Panc1 (cell line): ENCODE results near the gene OR8K5. TPM values are rescaled to one million over a fixed set of nuclear protein-coding genes. Genes with fewer than 3 reads are reported as not detected.

Experiments used
- ATAC-seq: fragments of 200-7000 bp; cut with Tn5 transposase; 2 replicates; pipeline ENCODE4 v1.9.1; 2020; ENCODE audit warnings: mild to moderate bottlenecking, moderate library complexity
- BruUV-seq: library from RNA; stranded (reverse); fragments of 400-500 nt; replicated peaks from 2 replicates; lab custom pipeline; 2021; lab: Mats Ljungman, UMichigan
- CTCF ChIA-PET: fragments of 300-600 bp; sonication (Branson Sonifier 250); formaldehyde crosslinking; loops from one replicate; lab custom pipeline; 2022; ENCODE audit warnings: antibody characterized with exemption; lab: Charles Lee
- POLR2A ChIA-PET: fragments of 300-600 bp; sonication (Branson Sonifier 250); formaldehyde crosslinking; loops from one replicate; lab custom pipeline; 2022; ENCODE audit warnings: antibody characterized with exemption; lab: Charles Lee
- DNase-seq: peaks from one replicate; pipeline ENCODE4 v3.0.0-alpha.2; 2010; ENCODE audit warnings: low read depth, low spot score
- H3K27ac ChIP-seq: 2 replicates; pipeline ENCODE4 v1.5.1; 2011; ENCODE audit warnings: mild to moderate bottlenecking, low read length, inconsistent platforms
- H3K27me3 ChIP-seq: fragments of 200-500 bp; sonication (Bioruptor generic); 2 replicates; pipeline ENCODE4 v1.6.0; 2014; ENCODE audit warnings: low read length, inconsistent platforms; ENCODE audit not compliant: control insufficient read depth, insufficient read depth
- H3K36me3 ChIP-seq: fragments of 200-500 bp; sonication (Bioruptor generic); 2 replicates; pipeline ENCODE4 v1.5.1; 2014; ENCODE audit warnings: inconsistent platforms, mild to moderate bottlenecking, low read length, moderate library complexity; ENCODE audit not compliant: control insufficient read depth, insufficient read depth
- H3K4me1 ChIP-seq: 2 replicates; pipeline ENCODE4 v1.5.1; 2011; ENCODE audit warnings: inconsistent platforms, mild to moderate bottlenecking, low read length, moderate library complexity; ENCODE audit not compliant: control insufficient read depth, insufficient read depth
- H3K4me3 ChIP-seq, 2 experiments: 2 replicates each; pipeline ENCODE4 v1.5.1; 2011 to 2012; ENCODE audit warnings: low read depth in 2 of 2, low read length in 2 of 2, mild to moderate bottlenecking in 2 of 2, inconsistent platforms in 1 of 2, moderate library complexity in 1 of 2
- H3K9me3 ChIP-seq: fragments of 200-500 bp; sonication (Bioruptor generic); 2 replicates; pipeline ENCODE4 v1.5.1; 2014; ENCODE audit warnings: low read depth, mild to moderate bottlenecking, inconsistent platforms, low read length, moderate library complexity; ENCODE audit not compliant: control insufficient read depth, insufficient read depth
- CTCF ChIP-seq: fragments of 450-650 bp; IDR thresholded peaks from 2 replicates; pipeline ENCODE4 v1.5.1; 2017; ENCODE audit warnings: mild to moderate bottlenecking
- POLR2AphosphoS5 ChIP-seq: IDR thresholded peaks from 2 replicates; pipeline ENCODE4 v1.6.1; 2012; ENCODE audit warnings: mild to moderate bottlenecking, low read depth, low read length, moderate library complexity
- REST ChIP-seq, 2 experiments: IDR thresholded peaks; 2 replicates each; pipeline ENCODE4 v1.6.1; 2011 to 2012; ENCODE audit warnings: low read depth in 2 of 2, control low read depth in 1 of 2, low read length in 1 of 2, mild to moderate bottlenecking in 1 of 2, moderate library complexity in 1 of 2; ENCODE audit not compliant: insufficient read depth in 1 of 2
- SIN3A ChIP-seq: IDR thresholded peaks from 2 replicates; pipeline ENCODE4 v1.6.1; 2012; ENCODE audit warnings: low read depth, mild to moderate bottlenecking, low read length, moderate library complexity, borderline replicate concordance; ENCODE audit not compliant: insufficient read depth
- TCF7L2 ChIP-seq: IDR thresholded peaks from 2 replicates; pipeline ENCODE4 v1.6.1; 2011; ENCODE audit warnings: mild to moderate bottlenecking, low read depth, low read length, inconsistent platforms
- in situ Hi-C: cut with HindIII; loops from 2 replicates; pipeline ENCODE4 v1.10.0; 2016; ENCODE audit warnings: low sequenced_read_pairs, low pct_unique_long_range_greater_than_20kb
- intact Hi-C: fragments of 100-400 bp; cut with micrococcal nuclease; formaldehyde crosslinking; loops from one replicate; pipeline ENCODE4 v1.10.0; 2022; ENCODE audit not compliant: unreplicated experiment
- total RNA-seq: library from RNA; stranded (reverse); gene quantifications from one replicate; pipeline ENCODE4 v1.2.1, GENCODE V29; 2021; ENCODE audit not compliant: unreplicated experiment

OR8K5 gene
- total RNA-seq, 1 experiment from 2014 or later = not detected

DNA sequence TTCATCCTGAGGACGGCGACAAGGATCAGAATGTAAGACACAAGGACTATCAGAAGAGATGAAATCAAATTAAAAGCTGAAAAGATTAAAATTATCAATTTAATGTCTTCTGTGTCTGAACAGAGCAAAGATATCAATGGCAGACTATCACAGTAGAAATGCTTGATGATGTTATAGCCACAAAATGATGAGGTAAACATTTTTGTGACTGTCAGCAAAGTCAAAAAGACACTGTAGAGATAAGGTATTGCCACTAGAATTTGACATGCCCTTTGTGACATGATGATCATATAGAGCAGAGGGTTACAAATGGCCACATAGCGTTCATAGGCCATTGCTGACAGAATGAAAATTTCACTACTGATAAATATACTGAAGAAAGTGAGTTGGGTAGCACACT is 28.5 kb upstream of the OR8K5 start:
- Histone ChIP-seq H3K4me1 (no peaks in the 10 kb centered on the region), H3K4me3 (no peak overlapping the region), H3K27ac (no peak overlapping the region), H3K9me3 (peaks cover 3% of the 10 kb centered on the region; the same call in 1 of the 2 replicates), H3K27me3 (no peaks in the 10 kb centered on the region), H3K36me3 (no peaks in the 10 kb centered on the region)
- no peak for ATAC-seq
- POLR2A ChIA-PET = no interaction called here
- CTCF ChIA-PET = no interaction called here
- in situ Hi-C loops = no loop called here
- intact Hi-C loops = no loop called here
- TF ChIP-seq POLR2AphosphoS5 = no peak
- TF ChIP-seq SIN3A = no peak
- TF ChIP-seq REST (IDR thresholded peaks at IDR 0.05; ENCODE audit: insufficient read depth in 1 of 2, low read depth in 2 of 2, low read length in 1 of 2) = no peak
- TF ChIP-seq CTCF = no peak
- TF ChIP-seq TCF7L2 = no peak
- BruUV-seq = no TSS peak
- DNase-seq = no peak

DNA sequence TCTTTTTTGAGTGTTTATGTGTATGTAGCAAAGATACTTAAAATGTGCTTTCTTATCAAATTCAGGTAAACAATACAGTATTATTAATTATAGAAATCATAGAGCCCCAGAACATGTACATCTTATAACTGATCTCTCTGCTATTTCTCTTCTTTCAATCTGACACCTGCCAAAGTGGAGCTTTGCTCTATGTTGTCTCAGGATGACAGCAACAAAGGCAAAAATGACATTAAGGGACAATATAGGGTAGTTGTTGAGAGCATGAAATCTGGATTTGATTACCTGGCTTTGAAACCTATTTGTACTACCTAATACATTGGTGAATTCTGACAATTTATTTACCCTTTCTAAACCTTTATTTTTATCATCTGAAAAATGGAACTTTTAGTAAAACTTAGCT is 23.3 kb upstream of the OR8K5 start:
- DNase-seq (no peak), ATAC-seq (no peak)
- ChIA-PET CTCF (no interaction called here), POLR2A (interaction anchor here (0.6 kb wide), 1 partner anchor 14 kb away, joined by 3 read pairs; no protein-coding TSS in a partner anchor)
- Histone ChIP-seq H3K27me3 (no peaks in the 10 kb centered on the region), H3K4me1 (no peaks in the 10 kb centered on the region), H3K36me3 (no peaks in the 10 kb centered on the region), H3K4me3 (no peak overlapping the region), H3K27ac (no peak overlapping the region), H3K9me3 (peaks cover 5% of the 10 kb centered on the region; the same call in 1 of the 2 replicates)
- in situ Hi-C loops (no loop called here), intact Hi-C loops (no loop called here)
- BruUV-seq = no TSS peak
- no peak for TF ChIP-seq CTCF
- no peak for TF ChIP-seq REST (IDR thresholded peaks at IDR 0.05; ENCODE audit: insufficient read depth in 1 of 2, low read depth in 2 of 2, low read length in 1 of 2)
- TF ChIP-seq SIN3A = no peak
- no peak for TF ChIP-seq TCF7L2
- no peak for TF ChIP-seq POLR2AphosphoS5
